GM12892 (cell line): ENCODE measurements around the gene DLG2.

Experiments
- POLR2A ChIP-seq: IDR thresholded peaks from 2 replicates; pipeline ENCODE4 v1.6.1; 2011; ENCODE audit warnings: low read depth, low read length, control low read depth
- POLR2AphosphoS5 ChIP-seq: IDR thresholded peaks from 2 replicates; pipeline ENCODE4 v1.6.1; 2011; ENCODE audit warnings: low read depth, low read length, control low read depth
- TAF1 ChIP-seq: IDR thresholded peaks from 2 replicates; pipeline ENCODE4 v1.6.1; 2011; ENCODE audit warnings: low read depth, mild to moderate bottlenecking, control low read depth, low read length, borderline replicate concordance

DNA sequence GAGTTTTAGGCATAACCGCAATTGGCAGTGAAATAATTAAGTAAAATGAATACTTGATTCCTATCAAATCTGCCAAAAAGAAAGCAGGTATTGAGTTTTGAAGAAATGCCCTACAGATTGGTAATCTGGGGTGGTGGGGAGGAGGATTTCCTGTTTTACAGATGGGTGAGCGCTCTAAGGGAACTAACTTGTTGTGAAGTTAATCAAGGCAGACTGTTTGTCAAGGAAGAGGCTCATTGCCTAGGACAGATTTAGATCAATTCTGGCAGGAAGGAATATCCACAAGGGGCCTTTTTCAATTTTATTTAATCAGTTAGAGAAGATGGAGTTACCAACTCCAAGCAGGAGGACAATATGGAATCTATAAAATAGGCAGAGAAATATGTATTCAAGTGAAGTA, 2069.5 kb downstream of the DLG2 start:
- no peak for TF ChIP-seq POLR2A
- TF ChIP-seq POLR2AphosphoS5: no peak
- no peak for TF ChIP-seq TAF1
